HCT116 (cell line): ENCODE results near the gene FCN3.

ENCODE experiments used
- CTCF ChIP-seq, 3 experiments: fragments of 200-600 bp in 1 of 3; sonication (generic) in 1 of 3; IDR thresholded peaks in 2 of 3; conservative IDR thresholded peaks in 1 of 3; 2 replicates each; pipeline ENCODE4 v1.5.1; 2012 to 2017; ENCODE audit warnings: low read depth in 2 of 3, low read length in 2 of 3, antibody characterized with exemption in 1 of 3, borderline replicate concordance in 1 of 3, control low read depth in 1 of 3, mild to moderate bottlenecking in 1 of 3, mixed read lengths in 1 of 3, mixed run types in 1 of 3, moderate library complexity in 1 of 3; ENCODE audit not compliant: insufficient read depth in 1 of 3
- EGR1 ChIP-seq: IDR thresholded peaks from 2 replicates; pipeline ENCODE4 v1.6.1; 2012; ENCODE audit warnings: low read depth
- EZH2 ChIP-seq: fragments of 200-600 bp; sonication (generic); IDR thresholded peaks from 2 replicates; pipeline ENCODE4 v1.6.1; 2017; ENCODE audit warnings: antibody characterized with exemption, mixed run types
- EZH2phosphoT487 ChIP-seq: fragments of 200-600 bp; IDR thresholded peaks from 2 replicates; pipeline ENCODE4 v1.6.1; 2018; ENCODE audit warnings: antibody characterized with exemption, borderline replicate concordance
- POLR2A ChIP-seq: IDR thresholded peaks from 2 replicates; pipeline ENCODE4 v1.7.0; 2011; ENCODE audit warnings: borderline replicate concordance; ENCODE audit not compliant: insufficient read depth, insufficient read length; ENCODE audit errors: extremely low read depth
- POLR2AphosphoS5 ChIP-seq: IDR thresholded peaks from 2 replicates; pipeline ENCODE4 v1.6.1; 2011; ENCODE audit warnings: mild to moderate bottlenecking, low read depth, low read length, moderate library complexity
- RAD21 ChIP-seq: IDR thresholded peaks from 2 replicates; pipeline ENCODE4 v1.6.1; 2012; ENCODE audit warnings: low read depth, mild to moderate bottlenecking
- SIN3A ChIP-seq: IDR thresholded peaks from 2 replicates; pipeline ENCODE4 v1.6.1; 2012; ENCODE audit warnings: low read depth
- ZNF274 ChIP-seq: fragments of 200-500 bp; sonication (Bioruptor generic); IDR thresholded peaks from 2 replicates; pipeline ENCODE4 v1.6.1; 2014; ENCODE audit warnings: mild to moderate bottlenecking, low read depth, low read length, inconsistent platforms

GRCh38 chr1:27331426-27331825 is 43.2 kb downstream of the FCN3 start:
- TF ChIP-seq CTCF (IDR thresholded peaks at IDR 0.05 in 2 of 3, conservative IDR thresholded peaks at IDR 0.05 in 1 of 3; ENCODE audit: borderline replicate concordance in 1 of 3, insufficient read depth in 1 of 3, low read depth in 2 of 3, low read length in 2 of 3) (no peak), POLR2AphosphoS5 (no peak), ZNF274 (no peak), EZH2phosphoT487 (no peak), RAD21 (no peak), POLR2A (no peak), EGR1 (no peak), SIN3A (no peak), EZH2 (no peak)
